DND-41 (cell line): ENCODE measurements around the gene BICDL2.

Experiments used
- ATAC-seq: fragments of 200-7000 bp; cut with Tn5 transposase; 3 replicates; pipeline ENCODE4 v1.9.1; 2021; ENCODE audit warnings: low read depth; ENCODE audit not compliant: insufficient read depth
- DNase-seq: peaks from one replicate; pipeline ENCODE4 v3.0.0-alpha.2; 2020
- H2AFZ ChIP-seq: 2 replicates; pipeline ENCODE4 v1.6.0; 2012; ENCODE audit warnings: low read depth, low read length
- H3K27ac ChIP-seq: 2 replicates; pipeline ENCODE4 v1.5.1; 2012; ENCODE audit warnings: low read length, inconsistent platforms
- H3K27me3 ChIP-seq: fragments of 200-600 bp; sonication (generic); 2 replicates; pipeline ENCODE4 v1.6.0; 2012; ENCODE audit warnings: low read length, mild to moderate bottlenecking, inconsistent platforms; ENCODE audit not compliant: insufficient read depth, poor library complexity
- H3K36me3 ChIP-seq: 2 replicates; pipeline ENCODE4 v1.5.1; 2012; ENCODE audit warnings: low read length, inconsistent platforms; ENCODE audit not compliant: insufficient read depth
- H3K4me1 ChIP-seq: 2 replicates; pipeline ENCODE4 v1.5.1; 2012; ENCODE audit warnings: mild to moderate bottlenecking, low read length; ENCODE audit not compliant: insufficient read depth
- H3K4me2 ChIP-seq: 2 replicates; pipeline ENCODE4 v1.6.0; 2012; ENCODE audit warnings: mild to moderate bottlenecking, moderate library complexity, low read length, inconsistent platforms; ENCODE audit not compliant: insufficient read depth
- H3K4me3 ChIP-seq, 2 experiments: fragments of 200-600 bp in 1 of 2; shearing (Covaris generic) in 1 of 2; 2 replicates each; pipeline ENCODE4 v1.5.1; 2012 to 2016; ENCODE audit warnings: inconsistent platforms in 2 of 2, low read length in 2 of 2, mild to moderate bottlenecking in 2 of 2, low read depth in 1 of 2, moderate library complexity in 1 of 2
- H3K79me2 ChIP-seq: 2 replicates; pipeline ENCODE4 v1.6.0; 2012; ENCODE audit warnings: low read length, inconsistent platforms; ENCODE audit not compliant: insufficient read depth
- H3K9ac ChIP-seq: 2 replicates; pipeline ENCODE4 v1.6.0; 2012; ENCODE audit warnings: low read depth, mild to moderate bottlenecking, inconsistent platforms, low read length, moderate library complexity
- H3K9me3 ChIP-seq: 2 replicates; pipeline ENCODE4 v1.5.1; 2012; ENCODE audit warnings: low read length, moderate library complexity, mild to moderate bottlenecking, inconsistent platforms; ENCODE audit not compliant: insufficient read depth, severe bottlenecking
- H4K20me1 ChIP-seq: 2 replicates; pipeline ENCODE4 v1.6.0; 2012; ENCODE audit warnings: low read length; ENCODE audit not compliant: insufficient read depth
- EZH2 ChIP-seq: IDR thresholded peaks from 3 replicates; pipeline ENCODE4 v1.6.1; 2012; ENCODE audit warnings: borderline replicate concordance, low read depth, mild to moderate bottlenecking, moderate library complexity, low read length, inconsistent platforms; ENCODE audit not compliant: severe bottlenecking
- TF ChIP-seq, protein P1 (sequence below): IDR thresholded peaks from 2 replicates; pipeline ENCODE4 v1.5.1; 2012; ENCODE audit warnings: borderline replicate concordance, low read length, moderate library complexity, mild to moderate bottlenecking; ENCODE audit not compliant: poor library complexity, severe bottlenecking; ENCODE audit errors: extremely low read depth

Gene BICDL2

GRCh38 chr16:2985893-2986355 is 50.8 kb downstream of the BICDL2 start:
- Histone ChIP-seq H3K79me2 (peaks cover 5% of the 10 kb centered on the region), H3K36me3 (no peaks in the 10 kb centered on the region), H2AFZ (no peak overlapping the region), H3K9me3 (no peaks in the 10 kb centered on the region), H3K9ac (no peak overlapping the region), H3K27me3 (no peaks in the 10 kb centered on the region), H3K4me2 (no peak overlapping the region), H3K4me1 (peaks cover 23% of the 10 kb centered on the region), H3K27ac (no peak overlapping the region), H3K4me3 (no peak overlapping the region), H4K20me1 (no peaks in the 10 kb centered on the region)
- no peak for TF ChIP-seq EZH2
- TF ChIP-seq, protein P1, sequence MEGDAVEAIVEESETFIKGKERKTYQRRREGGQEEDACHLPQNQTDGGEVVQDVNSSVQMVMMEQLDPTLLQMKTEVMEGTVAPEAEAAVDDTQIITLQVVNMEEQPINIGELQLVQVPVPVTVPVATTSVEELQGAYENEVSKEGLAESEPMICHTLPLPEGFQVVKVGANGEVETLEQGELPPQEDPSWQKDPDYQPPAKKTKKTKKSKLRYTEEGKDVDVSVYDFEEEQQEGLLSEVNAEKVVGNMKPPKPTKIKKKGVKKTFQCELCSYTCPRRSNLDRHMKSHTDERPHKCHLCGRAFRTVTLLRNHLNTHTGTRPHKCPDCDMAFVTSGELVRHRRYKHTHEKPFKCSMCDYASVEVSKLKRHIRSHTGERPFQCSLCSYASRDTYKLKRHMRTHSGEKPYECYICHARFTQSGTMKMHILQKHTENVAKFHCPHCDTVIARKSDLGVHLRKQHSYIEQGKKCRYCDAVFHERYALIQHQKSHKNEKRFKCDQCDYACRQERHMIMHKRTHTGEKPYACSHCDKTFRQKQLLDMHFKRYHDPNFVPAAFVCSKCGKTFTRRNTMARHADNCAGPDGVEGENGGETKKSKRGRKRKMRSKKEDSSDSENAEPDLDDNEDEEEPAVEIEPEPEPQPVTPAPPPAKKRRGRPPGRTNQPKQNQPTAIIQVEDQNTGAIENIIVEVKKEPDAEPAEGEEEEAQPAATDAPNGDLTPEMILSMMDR: no peak
- DNase-seq (no peak), ATAC-seq (no peak)

DNA sequence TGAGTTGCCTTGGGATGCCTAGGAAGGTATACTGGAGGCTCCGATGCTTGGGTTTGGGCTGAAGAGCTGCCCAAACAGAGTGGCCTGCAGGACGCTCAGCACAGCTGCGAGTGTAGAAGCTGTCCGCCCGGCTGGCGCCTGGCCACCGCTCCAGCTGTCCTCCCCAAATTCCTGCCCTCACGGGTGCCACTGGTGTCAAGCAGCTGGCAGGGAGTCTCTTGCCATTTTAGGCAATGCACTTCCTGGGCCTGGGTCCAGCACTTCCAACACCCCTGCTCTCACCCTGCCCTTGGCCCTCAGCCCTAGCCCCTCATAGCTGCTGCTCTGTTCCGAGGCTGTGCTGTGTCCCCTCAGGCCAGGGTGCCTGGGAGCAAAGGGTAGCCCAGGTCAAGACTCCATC is 51.3 kb downstream of the BICDL2 start:
- Histone ChIP-seq H3K4me3 (no peak overlapping the region), H4K20me1 (no peaks in the 10 kb centered on the region), H3K36me3 (no peaks in the 10 kb centered on the region; the same call in 1 of the 2 replicates), H2AFZ (no peak overlapping the region), H3K79me2 (peaks cover 10% of the 10 kb centered on the region), H3K9ac (no peak overlapping the region), H3K4me2 (no peak overlapping the region), H3K9me3 (no peaks in the 10 kb centered on the region), H3K27ac (no peak overlapping the region), H3K27me3 (no peaks in the 10 kb centered on the region), H3K4me1 (peaks cover 26% of the 10 kb centered on the region)
- ATAC-seq (no peak), DNase-seq (no peak)
- TF ChIP-seq EZH2: no peak
- TF ChIP-seq, protein P1: no peak

DNA sequence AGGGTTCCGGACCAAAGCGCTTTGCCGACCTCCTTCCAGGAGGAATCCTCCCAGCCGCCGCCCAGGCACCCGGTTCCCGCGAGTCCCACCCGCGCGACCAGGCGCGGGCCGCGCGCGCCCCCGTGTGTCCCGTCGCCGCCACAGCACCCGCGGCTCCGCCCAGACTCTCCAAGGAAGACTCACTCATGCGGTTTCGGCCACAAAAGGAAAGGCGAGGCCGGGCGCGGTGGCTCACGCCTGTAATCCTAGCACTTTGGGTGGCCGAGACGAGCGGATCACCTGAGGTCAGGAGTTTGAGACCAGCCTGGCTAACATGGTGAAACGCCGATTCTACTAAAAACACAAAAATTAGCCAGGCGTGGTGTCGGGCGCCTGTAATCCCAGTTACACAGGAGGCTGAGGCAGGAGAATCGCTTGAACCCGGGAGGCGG is 53.0 kb downstream of the BICDL2 start:
- Histone ChIP-seq H3K36me3 (peaks cover 11% of the 10 kb centered on the region; the same call in 1 of the 2 replicates), H3K27me3 (no peaks in the 10 kb centered on the region), H2AFZ (peak overlapping the region; percentile 73), H3K79me2 (peaks cover 26% of the 10 kb centered on the region), H3K27ac (no peak overlapping the region), H4K20me1 (peaks cover 6% of the 10 kb centered on the region; the same call in 1 of the 2 replicates), H3K4me2 (peak overlapping the region; percentile 73), H3K4me1 (peaks cover 35% of the 10 kb centered on the region), H3K9me3 (no peaks in the 10 kb centered on the region), H3K4me3 (peak overlapping the region in 1 of 2 experiments; percentile 50; a peak in 2 of 4 replicates), H3K9ac (peak overlapping the region; percentile 45)
- DNase-seq: peak; percentile 81
- peak; percentile 61 for ATAC-seq
- TF ChIP-seq EZH2: no peak
- TF ChIP-seq, protein P1: peak; percentile 91

- H3K27ac ChIP-seq: no peak overlapping the region
- H4K20me1 ChIP-seq: peaks cover 15% of the 10 kb centered on the region
- H3K4me1 ChIP-seq: peaks cover 48% of the 10 kb centered on the region
- 0 out of 2 replicates have a peak overlapping the region, but pooled peaks have one; percentile 7 for H3K9ac ChIP-seq
- H3K4me3 ChIP-seq: no peak overlapping the region
- H2AFZ ChIP-seq: no peak overlapping the region
- no peaks in the 10 kb centered on the region for H3K27me3 ChIP-seq
- no peak for ATAC-seq
- TF ChIP-seq, protein P1: no peak
- TF ChIP-seq EZH2: no peak
- no peaks in the 10 kb centered on the region for H3K9me3 ChIP-seq
- no peak overlapping the region for H3K4me2 ChIP-seq
- no peak for DNase-seq
- peaks cover 38% of the 10 kb centered on the region for H3K79me2 ChIP-seq
- H3K36me3 ChIP-seq: peaks cover 21% of the 10 kb centered on the region
Observed at GRCh38 chr16:2982402-2982801, 54.3 kb downstream of the BICDL2 start.
